ENCODE measurements around the gene SESN3.

Gene SESN3

DNA sequence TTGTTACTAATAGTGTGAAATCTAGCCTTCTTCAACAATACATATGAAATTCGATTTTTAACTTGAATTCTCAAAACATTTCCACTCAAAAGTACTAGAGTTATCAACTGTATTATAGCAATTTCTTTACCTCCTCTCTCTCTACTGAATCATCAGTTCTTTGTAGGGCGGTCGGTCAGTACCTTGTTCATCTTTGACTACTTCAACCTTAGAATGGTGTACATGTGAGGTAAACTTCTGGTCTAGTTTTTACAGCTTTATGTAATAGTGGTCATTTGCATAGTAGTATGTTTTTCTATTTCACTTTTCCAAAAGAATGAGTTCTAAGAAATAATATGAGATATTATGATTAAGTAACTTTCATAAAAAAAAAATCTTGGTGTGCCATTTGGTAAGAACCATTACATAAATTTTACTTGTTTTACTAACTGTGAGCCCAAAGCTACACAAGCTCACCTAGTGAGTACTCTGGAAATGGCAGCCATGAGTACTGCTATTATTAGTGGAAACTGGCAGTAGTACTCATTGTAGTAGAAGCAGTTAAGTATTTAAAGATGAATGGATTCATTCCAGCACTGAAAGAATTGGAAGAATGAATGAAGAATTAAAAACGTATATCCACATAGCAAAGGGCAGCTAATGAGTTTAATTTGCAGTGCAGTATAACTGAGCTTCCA, 30.1 kb downstream of the SESN3 start:
- H3K27me3 ChIP-seq (ENCODE audit: insufficient read depth, low read length, poor library complexity), result no peaks in the 10 kb centered on the region
- H4K20me1 ChIP-seq (ENCODE audit: insufficient read depth, low read length), result no peaks in the 10 kb centered on the region
- no peaks in the 10 kb centered on the region for H3K36me3 ChIP-seq (ENCODE audit: insufficient read depth, low read length)
- DNase-seq (no peak), ATAC-seq (ENCODE audit: insufficient read depth, low read depth) (no peak)
- no peaks in the 10 kb centered on the region for H3K79me2 ChIP-seq (ENCODE audit: insufficient read depth, low read length)
- no peak overlapping the region for H3K4me2 ChIP-seq (ENCODE audit: insufficient read depth, low read length)
- H3K4me1 ChIP-seq (ENCODE audit: insufficient read depth, low read length), result no peaks in the 10 kb centered on the region
- H2AFZ ChIP-seq (ENCODE audit: low read depth, low read length), result no peak overlapping the region
- TF ChIP-seq, protein P1, sequence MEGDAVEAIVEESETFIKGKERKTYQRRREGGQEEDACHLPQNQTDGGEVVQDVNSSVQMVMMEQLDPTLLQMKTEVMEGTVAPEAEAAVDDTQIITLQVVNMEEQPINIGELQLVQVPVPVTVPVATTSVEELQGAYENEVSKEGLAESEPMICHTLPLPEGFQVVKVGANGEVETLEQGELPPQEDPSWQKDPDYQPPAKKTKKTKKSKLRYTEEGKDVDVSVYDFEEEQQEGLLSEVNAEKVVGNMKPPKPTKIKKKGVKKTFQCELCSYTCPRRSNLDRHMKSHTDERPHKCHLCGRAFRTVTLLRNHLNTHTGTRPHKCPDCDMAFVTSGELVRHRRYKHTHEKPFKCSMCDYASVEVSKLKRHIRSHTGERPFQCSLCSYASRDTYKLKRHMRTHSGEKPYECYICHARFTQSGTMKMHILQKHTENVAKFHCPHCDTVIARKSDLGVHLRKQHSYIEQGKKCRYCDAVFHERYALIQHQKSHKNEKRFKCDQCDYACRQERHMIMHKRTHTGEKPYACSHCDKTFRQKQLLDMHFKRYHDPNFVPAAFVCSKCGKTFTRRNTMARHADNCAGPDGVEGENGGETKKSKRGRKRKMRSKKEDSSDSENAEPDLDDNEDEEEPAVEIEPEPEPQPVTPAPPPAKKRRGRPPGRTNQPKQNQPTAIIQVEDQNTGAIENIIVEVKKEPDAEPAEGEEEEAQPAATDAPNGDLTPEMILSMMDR (IDR thresholded peaks at IDR 0.05; ENCODE audit: borderline replicate concordance, extremely low read depth, low read length, poor library complexity, severe bottlenecking), result no peak
- no peak for TF ChIP-seq EZH2 (IDR thresholded peaks at IDR 0.05; ENCODE audit: borderline replicate concordance, low read depth, low read length, severe bottlenecking)
- no peak overlapping the region for H3K27ac ChIP-seq (ENCODE audit: low read length)
- no peak overlapping the region for H3K9ac ChIP-seq (ENCODE audit: low read depth, low read length)
- no peak overlapping the region for H3K4me3 ChIP-seq (ENCODE audit: low read depth in 1 of 2, low read length in 2 of 2)
- H3K9me3 ChIP-seq (ENCODE audit: insufficient read depth, low read length, severe bottlenecking), result no peaks in the 10 kb centered on the region

DNA sequence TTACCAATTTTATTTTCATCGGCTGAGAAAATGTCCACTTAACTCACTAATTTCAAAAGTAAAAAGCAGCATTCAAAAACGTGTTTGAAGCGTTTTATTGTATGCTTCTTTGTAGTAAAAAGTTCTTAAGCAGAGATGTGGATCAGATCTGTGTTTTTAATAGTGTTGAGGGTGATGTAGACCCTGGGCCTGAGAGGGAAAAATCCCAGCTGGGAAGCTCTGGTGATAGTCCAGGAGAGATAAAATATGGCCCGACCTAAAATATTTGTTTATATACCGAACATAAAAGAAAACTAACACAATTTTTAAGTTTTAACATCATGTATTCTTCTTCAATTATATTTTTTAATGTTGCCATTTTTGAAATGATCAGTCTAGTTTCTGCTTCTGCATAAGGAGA, 35.2 kb downstream of the SESN3 start:
- ATAC-seq (ENCODE audit: insufficient read depth, low read depth), result no peak
- Histone ChIP-seq H4K20me1 (ENCODE audit: insufficient read depth, low read length) (no peaks in the 10 kb centered on the region), H3K79me2 (ENCODE audit: insufficient read depth, low read length) (no peaks in the 10 kb centered on the region), H3K27me3 (ENCODE audit: insufficient read depth, low read length, poor library complexity) (peaks cover 3% of the 10 kb centered on the region), H3K36me3 (ENCODE audit: insufficient read depth, low read length) (no peaks in the 10 kb centered on the region), H3K4me3 (ENCODE audit: low read depth in 1 of 2, low read length in 2 of 2) (no peak overlapping the region), H3K9ac (ENCODE audit: low read depth, low read length) (no peak overlapping the region), H2AFZ (ENCODE audit: low read depth, low read length) (no peak overlapping the region), H3K27ac (ENCODE audit: low read length) (no peak overlapping the region), H3K4me2 (ENCODE audit: insufficient read depth, low read length) (no peak overlapping the region), H3K4me1 (ENCODE audit: insufficient read depth, low read length) (no peaks in the 10 kb centered on the region), H3K9me3 (ENCODE audit: insufficient read depth, low read length, severe bottlenecking) (no peaks in the 10 kb centered on the region)
- no peak for TF ChIP-seq EZH2 (IDR thresholded peaks at IDR 0.05; ENCODE audit: borderline replicate concordance, low read depth, low read length, severe bottlenecking)
- TF ChIP-seq, protein P1 (IDR thresholded peaks at IDR 0.05; ENCODE audit: borderline replicate concordance, extremely low read depth, low read length, poor library complexity, severe bottlenecking), result no peak
- DNase-seq, result no peak

DNA sequence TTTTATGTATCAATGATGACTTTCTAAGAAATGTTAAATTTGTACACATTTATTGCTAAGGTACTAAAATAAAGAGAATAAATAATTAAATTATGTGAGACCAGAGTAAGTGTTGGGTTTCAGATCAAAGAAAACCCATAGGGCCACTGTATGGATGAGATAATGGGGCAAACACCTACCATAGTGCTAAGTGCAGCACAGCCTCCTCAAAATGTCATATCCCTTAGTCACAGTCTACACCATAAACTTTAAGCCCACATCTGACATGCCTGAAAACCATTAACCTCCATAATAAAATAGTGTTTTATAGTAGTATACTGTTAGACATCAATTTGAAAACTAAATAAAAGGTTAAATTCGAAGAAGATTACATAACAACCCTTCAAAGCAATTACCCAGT, 37.5 kb downstream of the SESN3 start:
- TF ChIP-seq, protein P1 (IDR thresholded peaks at IDR 0.05; ENCODE audit: borderline replicate concordance, extremely low read depth, low read length, poor library complexity, severe bottlenecking), result no peak
- no peak for TF ChIP-seq EZH2 (IDR thresholded peaks at IDR 0.05; ENCODE audit: borderline replicate concordance, low read depth, low read length, severe bottlenecking)
- Histone ChIP-seq H4K20me1 (ENCODE audit: insufficient read depth, low read length) (no peaks in the 10 kb centered on the region), H3K79me2 (ENCODE audit: insufficient read depth, low read length) (no peaks in the 10 kb centered on the region), H3K9me3 (ENCODE audit: insufficient read depth, low read length, severe bottlenecking) (no peaks in the 10 kb centered on the region), H2AFZ (ENCODE audit: low read depth, low read length) (no peak overlapping the region), H3K36me3 (ENCODE audit: insufficient read depth, low read length) (no peaks in the 10 kb centered on the region), H3K27ac (ENCODE audit: low read length) (no peak overlapping the region), H3K27me3 (ENCODE audit: insufficient read depth, low read length, poor library complexity) (peaks cover 3% of the 10 kb centered on the region), H3K4me2 (ENCODE audit: insufficient read depth, low read length) (no peak overlapping the region), H3K9ac (ENCODE audit: low read depth, low read length) (no peak overlapping the region), H3K4me1 (ENCODE audit: insufficient read depth, low read length) (no peaks in the 10 kb centered on the region), H3K4me3 (ENCODE audit: low read depth in 1 of 2, low read length in 2 of 2) (no peak overlapping the region)
- DNase-seq, result no peak
- ATAC-seq (ENCODE audit: insufficient read depth, low read depth), result no peak
